ENCODE measurements around the gene CNOT6.

The CNOT6 gene

DNA sequence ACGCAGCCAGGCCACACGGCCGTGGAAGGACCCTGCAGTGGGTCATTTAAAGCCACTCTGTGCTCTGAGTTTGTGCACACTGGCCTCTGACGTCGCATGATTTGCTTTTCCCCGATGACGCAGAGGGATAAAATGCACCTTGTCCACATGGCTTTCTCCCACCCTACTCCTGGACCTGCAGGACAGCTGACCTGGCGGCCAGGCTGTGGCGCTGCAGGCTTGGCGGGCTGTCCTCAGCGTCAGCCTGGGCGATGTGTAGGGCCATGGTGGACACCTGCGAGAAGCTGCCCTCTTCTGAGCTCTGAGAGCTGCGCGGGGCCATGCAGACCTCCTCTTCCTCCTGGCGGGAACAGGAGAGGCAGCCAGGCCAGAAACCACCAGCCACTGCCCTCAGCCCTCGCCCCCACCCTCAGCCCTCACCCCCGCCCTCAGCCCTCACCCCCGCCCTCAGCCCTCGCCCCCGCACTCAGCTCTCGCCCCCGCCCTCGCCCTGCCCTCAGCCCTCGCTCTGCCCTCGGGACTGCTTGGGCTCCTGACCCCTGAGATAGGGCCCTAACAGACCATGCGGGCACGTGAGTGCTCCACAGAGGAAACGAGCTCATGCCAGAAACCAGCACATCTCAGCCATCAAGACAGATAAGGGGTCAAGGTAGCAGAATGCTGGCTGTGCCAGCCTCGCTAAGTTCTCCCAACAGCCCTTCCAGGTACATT lies 117.1 kb downstream of the CNOT6 start:
- Histone ChIP-seq H3K27ac (no peak overlapping the region), H3K4me1 (no peaks in the 10 kb centered on the region), H3K27me3 (peaks cover 0 to 23% of the 10 kb centered on the region in 2 donors), H3K36me3 (no peaks in the 10 kb centered on the region), H3K4me3 (no peak overlapping the region), H3K9me3 (no peaks in the 10 kb centered on the region)
- no peak for DNase-seq
- intact Hi-C loops (cut with DNase I; ENCODE audit: low total_unique reads) = no loop called here
- TF ChIP-seq, protein P1, sequence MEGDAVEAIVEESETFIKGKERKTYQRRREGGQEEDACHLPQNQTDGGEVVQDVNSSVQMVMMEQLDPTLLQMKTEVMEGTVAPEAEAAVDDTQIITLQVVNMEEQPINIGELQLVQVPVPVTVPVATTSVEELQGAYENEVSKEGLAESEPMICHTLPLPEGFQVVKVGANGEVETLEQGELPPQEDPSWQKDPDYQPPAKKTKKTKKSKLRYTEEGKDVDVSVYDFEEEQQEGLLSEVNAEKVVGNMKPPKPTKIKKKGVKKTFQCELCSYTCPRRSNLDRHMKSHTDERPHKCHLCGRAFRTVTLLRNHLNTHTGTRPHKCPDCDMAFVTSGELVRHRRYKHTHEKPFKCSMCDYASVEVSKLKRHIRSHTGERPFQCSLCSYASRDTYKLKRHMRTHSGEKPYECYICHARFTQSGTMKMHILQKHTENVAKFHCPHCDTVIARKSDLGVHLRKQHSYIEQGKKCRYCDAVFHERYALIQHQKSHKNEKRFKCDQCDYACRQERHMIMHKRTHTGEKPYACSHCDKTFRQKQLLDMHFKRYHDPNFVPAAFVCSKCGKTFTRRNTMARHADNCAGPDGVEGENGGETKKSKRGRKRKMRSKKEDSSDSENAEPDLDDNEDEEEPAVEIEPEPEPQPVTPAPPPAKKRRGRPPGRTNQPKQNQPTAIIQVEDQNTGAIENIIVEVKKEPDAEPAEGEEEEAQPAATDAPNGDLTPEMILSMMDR (IDR thresholded peaks at IDR 0.05) = no peak

DNA sequence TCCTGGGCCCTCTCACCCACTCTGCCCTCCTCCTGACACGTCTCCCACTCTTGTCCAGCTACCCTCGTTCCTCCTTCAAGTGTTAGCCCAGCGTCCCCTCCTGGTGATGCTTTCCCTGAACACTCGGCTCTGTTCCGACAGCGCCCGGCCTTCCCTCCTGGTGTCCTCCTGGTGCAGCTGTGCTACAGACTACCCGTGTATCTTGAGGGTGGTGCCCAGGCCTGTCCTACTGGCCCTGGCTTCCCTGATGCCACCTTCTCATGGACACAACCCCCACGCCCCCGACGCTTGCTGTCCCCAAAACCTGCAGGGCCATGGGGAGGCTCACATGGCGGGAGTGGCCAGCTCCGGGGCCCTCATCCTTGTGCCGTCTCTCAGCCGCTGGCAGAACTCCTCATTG lies 118.5 kb downstream of the CNOT6 start:
- TF ChIP-seq, protein P1 (IDR thresholded peaks at IDR 0.05) = no peak
- Histone ChIP-seq H3K27me3 (peaks cover 0 to 30% of the 10 kb centered on the region in 2 donors), H3K4me3 (no peak overlapping the region), H3K9me3 (no peaks in the 10 kb centered on the region), H3K27ac (no peak overlapping the region), H3K36me3 (no peaks in the 10 kb centered on the region), H3K4me1 (no peaks in the 10 kb centered on the region)
- DNase-seq = no peak
- intact Hi-C loops (cut with DNase I; ENCODE audit: low total_unique reads) = no loop called here

DNA sequence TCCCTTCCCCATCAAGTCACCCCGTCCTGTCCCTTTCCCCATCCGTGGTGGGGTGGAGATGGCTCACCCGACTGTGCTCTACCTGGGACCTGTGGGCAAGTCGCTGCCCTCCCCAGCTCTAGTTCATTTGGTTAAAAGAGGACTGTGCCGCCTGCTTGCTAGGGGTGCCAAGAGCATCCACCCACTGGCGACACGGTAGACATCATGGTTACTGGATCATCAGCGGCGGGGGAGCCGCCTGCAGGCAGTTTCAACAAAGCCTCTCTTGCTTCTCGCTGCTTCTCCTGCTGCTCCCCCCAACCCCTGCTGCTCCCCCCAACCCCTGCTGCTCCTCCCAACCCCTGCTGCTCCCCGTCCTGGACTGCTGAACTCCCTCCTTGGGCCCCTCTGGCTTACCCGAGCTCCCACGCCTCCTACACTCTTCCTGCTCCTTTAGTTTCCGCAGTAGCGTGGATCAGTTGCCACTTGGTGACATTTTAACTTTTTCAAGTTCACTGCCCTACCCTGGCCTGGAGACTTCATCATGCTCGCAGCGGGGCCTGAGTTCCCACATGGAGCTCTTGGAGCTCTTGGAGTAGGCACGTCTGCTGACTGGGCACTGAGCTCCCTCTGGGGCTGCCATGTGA lies 119.1 kb downstream of the CNOT6 start:
- H3K27me3 ChIP-seq = peaks cover 0 to 30% of the 10 kb centered on the region in 2 donors
- TF ChIP-seq, protein P1 (IDR thresholded peaks at IDR 0.05) = no peak
- H3K27ac ChIP-seq = no peak overlapping the region
- H3K36me3 ChIP-seq = no peaks in the 10 kb centered on the region
- intact Hi-C loops (cut with DNase I; ENCODE audit: low total_unique reads) = no loop called here
- H3K4me3 ChIP-seq = no peak overlapping the region
- H3K4me1 ChIP-seq = peaks cover 0 to under 1% (median 0%) of the 10 kb centered on the region in 4 donors
- no peaks in the 10 kb centered on the region for H3K9me3 ChIP-seq
- DNase-seq = no peak

DNA sequence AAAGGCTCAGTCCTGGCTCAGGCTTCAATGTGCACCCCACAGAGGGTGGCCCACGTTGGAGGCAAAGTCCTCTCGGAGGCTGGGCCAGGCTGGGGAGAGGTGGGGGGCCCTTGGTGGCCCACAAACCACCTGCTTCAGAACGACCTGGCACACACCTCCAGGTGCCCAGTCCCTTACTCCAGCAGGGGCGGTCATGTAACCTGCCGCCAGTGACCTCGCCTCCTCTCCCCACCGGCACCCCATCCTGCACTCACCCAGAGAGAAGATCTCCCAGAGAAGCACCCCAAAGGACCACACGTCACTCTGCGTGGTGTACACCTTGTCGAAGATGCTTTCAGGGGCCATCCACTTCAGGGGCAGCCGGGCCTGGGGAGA lies 119.6 kb downstream of the CNOT6 start:
- no peak overlapping the region for H3K27ac ChIP-seq
- H3K36me3 ChIP-seq = no peaks in the 10 kb centered on the region
- TF ChIP-seq, protein P1 (IDR thresholded peaks at IDR 0.05) = no peak
- H3K4me1 ChIP-seq = peaks cover 0 to 5% (median 3%) of the 10 kb centered on the region in 4 donors
- no peaks in the 10 kb centered on the region for H3K9me3 ChIP-seq
- DNase-seq = no peak
- intact Hi-C loops (cut with DNase I; ENCODE audit: low total_unique reads) = no loop called here
- H3K4me3 ChIP-seq = no peak overlapping the region
- H3K27me3 ChIP-seq = peaks cover 0 to 32% of the 10 kb centered on the region in 2 donors

DNA sequence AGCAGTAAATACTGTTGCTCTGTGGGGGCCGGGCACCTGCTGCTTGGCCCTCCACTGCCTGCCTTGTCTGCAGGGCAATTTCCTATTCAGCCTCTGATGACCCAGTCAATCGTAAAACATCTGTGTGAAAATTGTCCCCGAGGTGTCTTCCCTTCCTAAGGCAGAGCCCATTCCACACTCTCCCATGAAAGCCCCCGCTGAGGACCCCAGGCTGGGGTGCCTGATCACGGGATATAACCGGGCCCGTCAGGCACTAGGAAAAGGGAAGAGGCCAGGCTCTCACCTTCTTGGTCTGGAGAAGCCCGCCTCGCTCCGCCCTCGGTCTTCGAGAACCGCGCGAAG lies 124.3 kb downstream of the CNOT6 start:
- peaks cover 0 to 8% (median 4%) of the 10 kb centered on the region in 4 donors for H3K4me1 ChIP-seq
- peak overlapping the region in 1 of 2 donors; percentile 31 for H3K4me3 ChIP-seq
- peaks cover 0 to 45% of the 10 kb centered on the region in 2 donors for H3K27me3 ChIP-seq
- H3K9me3 ChIP-seq = no peaks in the 10 kb centered on the region
- intact Hi-C loops (cut with DNase I; ENCODE audit: low total_unique reads) = no loop called here
- no peaks in the 10 kb centered on the region for H3K36me3 ChIP-seq
- no peak overlapping the region for H3K27ac ChIP-seq
- TF ChIP-seq, protein P1 (IDR thresholded peaks at IDR 0.05) = no peak
- DNase-seq = no peak

Measured in tibial artery (tissue), 4 donors.